Brain microvascular endothelial cell (primary cell): ENCODE data around the gene VASH2.
"Not testable (repeated sequence)": the region's sequence is repeated elsewhere in the genome, so short reads cannot be mapped to it uniquely, and the experiment has no call there.

Experiments used
- DNase-seq: peaks from one replicate; pipeline ENCODE4 v3.0.0-alpha.2; 2020
- H3K27ac ChIP-seq: fragments of 250-450 bp; sonication (Bioruptor Pico); 2 replicates; pipeline ENCODE4 v1.5.1; 2020; ENCODE audit warnings: mild to moderate bottlenecking, moderate library complexity
- H3K27me3 ChIP-seq: fragments of 250-450 bp; sonication (Bioruptor Pico); replicated peaks from 2 replicates; pipeline ENCODE4 v1.5.1; 2020; ENCODE audit warnings: mild to moderate bottlenecking
- H3K36me3 ChIP-seq: fragments of 250-450 bp; sonication (Bioruptor Pico); replicated peaks from 2 replicates; pipeline ENCODE4 v1.5.1; 2020; ENCODE audit warnings: mild to moderate bottlenecking
- H3K4me3 ChIP-seq: 2 replicates; pipeline ENCODE4 v1.5.1; 2011; ENCODE audit warnings: low read depth, mild to moderate bottlenecking, control low read depth, low read length, moderate library complexity
- CTCF ChIP-seq: IDR thresholded peaks from 2 replicates; pipeline ENCODE4 v1.5.1; 2011; ENCODE audit warnings: low read depth, mild to moderate bottlenecking, moderate library complexity, low read length, control low read depth, inconsistent platforms; ENCODE audit errors: missing control alignments
- in situ Hi-C: cut with HindIII; loops from 2 replicates; pipeline ENCODE4 v1.10.0; 2017; ENCODE audit warnings: low sequenced_read_pairs, low pct_ligation_motif_present

The VASH2 gene

GRCh38 chr1:213020016-213020415 lies 69.7 kb downstream of the VASH2 start:
- Histone ChIP-seq H3K27ac (no peak overlapping the region), H3K36me3 (no peaks in the 10 kb centered on the region), H3K4me3 (no peak overlapping the region), H3K27me3 (no peaks in the 10 kb centered on the region)
- in situ Hi-C loops = no loop called here
- TF ChIP-seq CTCF = no peak
- DNase-seq = no peak

- H3K27me3 ChIP-seq, H3K4me3 ChIP-seq, H3K36me3 ChIP-seq, H3K27ac ChIP-seq, DNase-seq, in situ Hi-C loops: not testable (repeated sequence)
Observed at GRCh38 chr1:213027024-213027423, 76.7 kb downstream of the VASH2 start.

GRCh38 chr1:213032651-213033050 lies 82.3 kb downstream of the VASH2 start:
- H3K27me3 ChIP-seq = no peaks in the 10 kb centered on the region
- in situ Hi-C loops = no loop called here
- no peak overlapping the region for H3K4me3 ChIP-seq
- H3K27ac ChIP-seq = no peak overlapping the region
- no peaks in the 10 kb centered on the region for H3K36me3 ChIP-seq
- no peak for DNase-seq
- TF ChIP-seq CTCF = no peak

- no peak for DNase-seq
- in situ Hi-C loops = no loop called here
Observed at GRCh38 chr1:213034713-213035112, 84.4 kb downstream of the VASH2 start.

GRCh38 chr1:213035573-213035972 lies 85.2 kb downstream of the VASH2 start:
- H3K27me3 ChIP-seq = no peaks in the 10 kb centered on the region
- in situ Hi-C loops = no loop called here
- H3K36me3 ChIP-seq = no peaks in the 10 kb centered on the region
- no peak for TF ChIP-seq CTCF
- DNase-seq = no peak
- no peak overlapping the region for H3K4me3 ChIP-seq
- H3K27ac ChIP-seq = no peak overlapping the region

More at GRCh38 chr1:213034713-213035112, 84.4 kb downstream of the VASH2 start:
- H3K27me3 ChIP-seq = no peaks in the 10 kb centered on the region
- H3K36me3 ChIP-seq = no peaks in the 10 kb centered on the region
- no peak overlapping the region for H3K27ac ChIP-seq
- no peak overlapping the region for H3K4me3 ChIP-seq
- TF ChIP-seq CTCF = no peak
